ENCODE results near the gene BLOC1S6.
"Not testable (repeated sequence)": the region's sequence is repeated elsewhere in the genome, so short reads cannot be mapped to it uniquely, and the experiment has no call there.

Gene BLOC1S6

GRCh38 chr15:45648521-45649200 is 61.5 kb downstream of the BLOC1S6 start:
- peaks cover 3% of the 10 kb centered on the region in 2 donors for H3K36me3 ChIP-seq (ENCODE audit: control insufficient read depth in 2 of 2, insufficient read depth in 2 of 2, low read length in 2 of 2)
- H3K27ac ChIP-seq (ENCODE audit: low read depth in 2 of 2, low read length in 2 of 2): peak overlapping the region; percentile 71 to 76
- H3K27me3 ChIP-seq (ENCODE audit: control insufficient read depth in 2 of 2, insufficient read depth in 2 of 2, low read length in 2 of 2): no peaks in the 10 kb centered on the region
- H3K4me1 ChIP-seq (ENCODE audit: control insufficient read depth in 2 of 2, insufficient read depth in 2 of 2, low read length in 2 of 2): peaks cover 39 to 58% of the 10 kb centered on the region in 2 donors
- H3K4me3 ChIP-seq (ENCODE audit: low read length in 2 of 2): no peak overlapping the region
- peak overlapping the region in 1 of 2 donors; percentile 41 for H3K9ac ChIP-seq (ENCODE audit: low read depth in 1 of 2, low read length in 2 of 2)
- no peaks in the 10 kb centered on the region for H3K9me3 ChIP-seq (ENCODE audit: control insufficient read depth in 2 of 2, low read length in 2 of 2)

- H3K27me3 ChIP-seq (ENCODE audit: control insufficient read depth in 2 of 2, insufficient read depth in 2 of 2, low read length in 2 of 2); H3K9ac ChIP-seq (ENCODE audit: low read depth in 1 of 2, low read length in 2 of 2); H3K4me3 ChIP-seq (ENCODE audit: low read length in 2 of 2); H3K36me3 ChIP-seq (ENCODE audit: control insufficient read depth in 2 of 2, insufficient read depth in 2 of 2, low read length in 2 of 2); H3K9me3 ChIP-seq (ENCODE audit: control insufficient read depth in 2 of 2, low read length in 2 of 2): not testable (repeated sequence)
- peaks cover 37 to 57% of the 10 kb centered on the region in 2 donors for H3K4me1 ChIP-seq (ENCODE audit: control insufficient read depth in 2 of 2, insufficient read depth in 2 of 2, low read length in 2 of 2)
- H3K27ac ChIP-seq (ENCODE audit: low read depth in 2 of 2, low read length in 2 of 2): peak overlapping the region in 1 of 2 donors; percentile 9
Observed at GRCh38 chr15:45650007-45650406, 62.8 kb downstream of the BLOC1S6 start.

DNA sequence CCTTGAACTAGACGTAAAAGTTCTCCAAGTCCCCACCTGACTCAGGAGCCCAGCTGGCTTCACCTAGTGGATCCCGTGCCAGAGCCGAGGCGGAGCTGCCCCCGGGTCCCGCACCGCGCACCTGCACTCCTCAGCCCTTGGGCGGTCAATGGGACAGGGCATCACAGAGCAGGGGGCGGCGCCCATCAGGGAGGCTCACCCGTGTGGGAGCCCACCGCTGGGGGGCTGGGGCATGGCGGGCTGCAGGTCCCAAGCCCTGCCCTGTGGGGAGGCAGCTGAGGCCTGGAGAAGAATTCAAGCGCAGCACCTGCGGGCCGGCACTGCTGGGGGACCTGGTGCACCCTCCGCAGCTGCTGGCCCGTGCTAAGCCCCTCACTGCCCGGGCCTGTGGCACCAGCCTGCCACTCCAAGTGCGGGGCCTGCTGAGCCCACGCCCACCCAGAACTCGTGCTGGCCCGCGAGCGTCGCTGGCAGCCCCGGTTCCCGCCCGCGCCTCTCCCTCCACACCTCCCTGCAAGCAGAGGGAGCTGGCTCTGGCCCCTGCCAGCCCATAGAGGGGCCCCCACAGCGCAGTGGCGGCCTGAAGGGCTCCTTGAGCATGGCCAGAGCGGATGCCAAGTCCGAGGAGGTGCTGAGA is 63.8 kb downstream of the BLOC1S6 start:
- no peak overlapping the region for H3K27ac ChIP-seq (ENCODE audit: low read depth in 2 of 2, low read length in 2 of 2)
- H3K4me1 ChIP-seq (ENCODE audit: control insufficient read depth in 2 of 2, insufficient read depth in 2 of 2, low read length in 2 of 2): peaks cover 28 to 51% of the 10 kb centered on the region in 2 donors
- H3K9ac ChIP-seq (ENCODE audit: low read depth in 1 of 2, low read length in 2 of 2): no peak overlapping the region
- H3K36me3 ChIP-seq (ENCODE audit: control insufficient read depth in 2 of 2, insufficient read depth in 2 of 2, low read length in 2 of 2): peaks cover 3% of the 10 kb centered on the region in 2 donors
- no peaks in the 10 kb centered on the region for H3K27me3 ChIP-seq (ENCODE audit: control insufficient read depth in 2 of 2, insufficient read depth in 2 of 2, low read length in 2 of 2)
- no peak overlapping the region for H3K4me3 ChIP-seq (ENCODE audit: low read length in 2 of 2)
- no peaks in the 10 kb centered on the region for H3K9me3 ChIP-seq (ENCODE audit: control insufficient read depth in 2 of 2, low read length in 2 of 2)

DNA sequence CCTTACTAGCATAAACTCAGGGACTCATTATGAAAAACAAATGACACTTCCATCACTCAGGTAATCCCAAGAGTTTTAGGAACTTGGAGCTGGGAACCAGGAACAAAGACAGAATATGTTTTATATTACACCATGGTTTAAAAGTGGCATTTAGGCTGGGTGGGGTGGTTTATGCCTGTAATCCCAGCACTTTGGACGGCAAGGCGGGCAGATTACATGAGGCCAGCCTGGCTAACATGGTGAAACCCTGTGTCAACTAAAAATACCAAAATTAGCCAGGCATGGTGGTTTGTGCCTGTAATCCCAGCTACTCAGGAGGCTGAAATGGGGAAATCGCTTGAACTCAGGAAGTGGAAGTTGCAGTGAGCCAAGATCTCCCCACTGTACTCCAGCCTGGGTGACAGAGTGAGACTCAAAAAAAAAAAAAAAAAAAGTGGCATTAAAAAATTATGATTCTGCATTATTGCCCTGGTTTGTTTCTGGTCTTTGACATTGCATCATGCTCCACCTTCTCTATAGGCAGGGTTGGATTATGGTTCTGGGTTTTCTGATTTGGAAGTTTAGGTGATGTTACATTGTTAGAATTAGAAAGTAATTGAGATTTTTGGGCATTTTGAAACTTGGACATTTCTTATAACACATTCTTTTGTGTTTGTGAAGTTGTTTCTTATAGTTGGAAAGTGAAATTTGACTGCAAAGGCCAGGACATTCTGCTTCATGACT is 66.7 kb downstream of the BLOC1S6 start:
- Histone ChIP-seq H3K36me3 (ENCODE audit: control insufficient read depth in 2 of 2, insufficient read depth in 2 of 2, low read length in 2 of 2) (peaks cover 3 to 5% of the 10 kb centered on the region in 2 donors), H3K4me1 (ENCODE audit: control insufficient read depth in 2 of 2, insufficient read depth in 2 of 2, low read length in 2 of 2) (peaks cover 38 to 57% of the 10 kb centered on the region in 2 donors), H3K4me3 (ENCODE audit: low read length in 2 of 2) (no peak overlapping the region), H3K27ac (ENCODE audit: low read depth in 2 of 2, low read length in 2 of 2) (peak overlapping the region; percentile 80 to 82), H3K27me3 (ENCODE audit: control insufficient read depth in 2 of 2, insufficient read depth in 2 of 2, low read length in 2 of 2) (no peaks in the 10 kb centered on the region), H3K9me3 (ENCODE audit: control insufficient read depth in 2 of 2, low read length in 2 of 2) (no peaks in the 10 kb centered on the region), H3K9ac (ENCODE audit: low read depth in 1 of 2, low read length in 2 of 2) (no peak overlapping the region)

DNA sequence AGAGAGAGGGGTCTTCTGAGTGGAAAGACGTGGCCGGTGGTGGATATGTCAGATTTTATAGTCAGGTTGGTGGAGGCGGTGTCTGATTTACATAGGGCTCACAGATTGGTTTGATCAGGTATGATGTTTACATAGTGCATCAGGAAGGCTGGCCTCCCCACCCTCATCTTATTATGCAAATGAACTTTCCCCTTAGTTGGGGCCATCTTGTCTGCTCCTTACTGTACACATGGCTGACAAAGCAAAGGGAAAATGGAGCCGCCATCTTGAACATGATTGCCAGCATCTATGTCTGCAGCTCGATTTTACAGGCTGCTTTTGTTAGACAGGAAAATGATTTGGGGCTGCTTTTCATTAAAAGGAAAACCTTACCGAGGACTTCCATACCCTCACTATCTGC is 67.6 kb downstream of the BLOC1S6 start:
- Histone ChIP-seq H3K9me3 (ENCODE audit: control insufficient read depth in 2 of 2, low read length in 2 of 2) (no peaks in the 10 kb centered on the region), H3K9ac (ENCODE audit: low read depth in 1 of 2, low read length in 2 of 2) (no peak overlapping the region), H3K4me3 (ENCODE audit: low read length in 2 of 2) (no peak overlapping the region), H3K27ac (ENCODE audit: low read depth in 2 of 2, low read length in 2 of 2) (peak overlapping the region; percentile 80 to 82), H3K27me3 (ENCODE audit: control insufficient read depth in 2 of 2, insufficient read depth in 2 of 2, low read length in 2 of 2) (no peaks in the 10 kb centered on the region), H3K4me1 (ENCODE audit: control insufficient read depth in 2 of 2, insufficient read depth in 2 of 2, low read length in 2 of 2) (peaks cover 40 to 57% of the 10 kb centered on the region in 2 donors), H3K36me3 (ENCODE audit: control insufficient read depth in 2 of 2, insufficient read depth in 2 of 2, low read length in 2 of 2) (peaks cover 8 to 13% of the 10 kb centered on the region in 2 donors)

- peak overlapping the region in 1 of 2 donors; percentile 42 for H3K4me3 ChIP-seq (ENCODE audit: low read length in 2 of 2)
- peaks cover 49 to 65% of the 10 kb centered on the region in 2 donors for H3K4me1 ChIP-seq (ENCODE audit: control insufficient read depth in 2 of 2, insufficient read depth in 2 of 2, low read length in 2 of 2)
- H3K9ac ChIP-seq (ENCODE audit: low read depth in 1 of 2, low read length in 2 of 2): peak overlapping the region in 1 of 2 donors; percentile 59
- no peaks in the 10 kb centered on the region for H3K9me3 ChIP-seq (ENCODE audit: control insufficient read depth in 2 of 2, low read length in 2 of 2)
- peaks cover 19 to 25% of the 10 kb centered on the region in 2 donors for H3K36me3 ChIP-seq (ENCODE audit: control insufficient read depth in 2 of 2, insufficient read depth in 2 of 2, low read length in 2 of 2)
- H3K27me3 ChIP-seq (ENCODE audit: control insufficient read depth in 2 of 2, insufficient read depth in 2 of 2, low read length in 2 of 2): no peaks in the 10 kb centered on the region
- peak overlapping the region; percentile 72 to 82 for H3K27ac ChIP-seq (ENCODE audit: low read depth in 2 of 2, low read length in 2 of 2)
Observed at GRCh38 chr15:45657254-45657653, 70.1 kb downstream of the BLOC1S6 start.

DNA sequence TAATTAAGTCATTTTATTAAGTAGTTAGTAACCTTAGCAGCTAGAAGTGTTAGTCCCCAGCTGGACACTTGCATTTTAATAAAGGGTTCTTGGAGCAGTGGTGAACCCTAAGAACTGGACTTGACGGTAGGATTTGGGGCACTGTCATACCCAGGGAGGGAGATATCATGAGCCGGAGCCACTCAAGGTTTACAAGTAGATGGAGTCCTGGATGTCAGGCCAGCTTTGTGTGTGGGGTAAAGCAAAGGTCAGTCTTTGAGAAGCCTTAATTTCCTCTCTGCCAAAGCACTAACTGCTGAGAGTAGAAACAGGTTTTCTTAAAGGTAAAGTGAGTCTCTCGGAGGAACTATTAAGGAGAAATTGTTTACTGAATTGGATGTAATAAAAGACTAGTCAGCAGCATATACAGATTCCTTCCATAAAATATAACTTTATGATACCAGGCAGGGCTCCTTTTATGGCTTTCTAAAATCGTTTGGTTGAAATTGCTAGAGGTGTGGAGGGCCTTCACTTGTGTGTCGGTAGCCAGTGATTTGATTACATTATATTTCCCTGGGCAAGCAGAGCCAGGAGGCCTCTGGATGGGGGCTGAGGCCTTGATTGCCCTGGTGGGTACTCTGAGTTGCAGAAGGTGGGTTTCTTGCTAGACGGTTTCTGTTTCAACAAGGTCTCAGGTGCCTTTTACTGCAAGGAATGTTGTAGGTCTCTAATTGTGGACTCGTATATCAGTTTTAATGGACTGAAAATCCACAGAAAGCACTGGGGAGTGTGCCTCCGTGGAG is 70.8 kb downstream of the BLOC1S6 start:
- H3K36me3 ChIP-seq (ENCODE audit: control insufficient read depth in 2 of 2, insufficient read depth in 2 of 2, low read length in 2 of 2): peaks cover 26 to 30% of the 10 kb centered on the region in 2 donors
- H3K27ac ChIP-seq (ENCODE audit: low read depth in 2 of 2, low read length in 2 of 2): peak overlapping the region; percentile 84 to 87
- no peaks in the 10 kb centered on the region for H3K27me3 ChIP-seq (ENCODE audit: control insufficient read depth in 2 of 2, insufficient read depth in 2 of 2, low read length in 2 of 2)
- H3K4me1 ChIP-seq (ENCODE audit: control insufficient read depth in 2 of 2, insufficient read depth in 2 of 2, low read length in 2 of 2): peaks cover 49 to 64% of the 10 kb centered on the region in 2 donors
- H3K9ac ChIP-seq (ENCODE audit: low read depth in 1 of 2, low read length in 2 of 2): peak overlapping the region in 1 of 2 donors; percentile 59
- no peaks in the 10 kb centered on the region for H3K9me3 ChIP-seq (ENCODE audit: control insufficient read depth in 2 of 2, low read length in 2 of 2)
- H3K4me3 ChIP-seq (ENCODE audit: low read length in 2 of 2): peak overlapping the region; percentile 43 to 44

Data from mucosa of rectum (tissue), 2 donors.